Measurements from ENCODE around the gene CXCL1.

The CXCL1 gene

DNA sequence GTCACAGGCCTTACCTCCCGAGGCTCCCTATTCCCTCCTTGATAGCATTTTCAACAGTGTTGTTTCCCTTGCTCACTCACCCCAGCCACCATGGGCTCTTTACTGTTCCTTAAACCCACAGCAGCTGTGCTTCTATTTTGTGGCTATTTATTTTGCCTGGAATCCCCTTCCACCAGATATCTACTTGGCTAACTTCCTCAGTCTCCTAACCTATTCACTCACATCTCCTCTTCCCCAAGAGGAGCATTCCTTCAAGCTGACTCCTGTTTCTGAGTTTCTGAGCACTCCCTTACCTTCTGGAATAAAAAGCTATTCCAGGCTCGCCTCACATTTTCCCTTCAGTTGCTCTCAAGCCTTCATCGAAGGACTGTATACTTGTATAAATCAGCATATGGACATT lies 50.5 kb downstream of the CXCL1 start:
- DNase-seq, result no peak

Measured in NCI-H510A treated with DMSO at 0.1 percent for 48 hours (cell line).